Panc1 (cell line): Measurements from ENCODE around the gene TPRG1. TPM values are rescaled to one million over a fixed set of nuclear protein-coding genes. Genes with fewer than 3 reads are reported as not detected.

Experiments used
- ATAC-seq: fragments of 200-7000 bp; cut with Tn5 transposase; 2 replicates; pipeline ENCODE4 v1.9.1; 2020; ENCODE audit warnings: mild to moderate bottlenecking, moderate library complexity
- BruUV-seq: library from RNA; stranded (reverse); fragments of 400-500 nt; replicated peaks from 2 replicates; lab custom pipeline; 2021; lab: Mats Ljungman, UMichigan
- CTCF ChIA-PET: fragments of 300-600 bp; sonication (Branson Sonifier 250); formaldehyde crosslinking; loops from one replicate; lab custom pipeline; 2022; ENCODE audit warnings: antibody characterized with exemption; lab: Charles Lee
- POLR2A ChIA-PET: fragments of 300-600 bp; sonication (Branson Sonifier 250); formaldehyde crosslinking; loops from one replicate; lab custom pipeline; 2022; ENCODE audit warnings: antibody characterized with exemption; lab: Charles Lee
- DNase-seq: peaks from one replicate; pipeline ENCODE4 v3.0.0-alpha.2; 2010; ENCODE audit warnings: low read depth, low spot score
- H3K27ac ChIP-seq: 2 replicates; pipeline ENCODE4 v1.5.1; 2011; ENCODE audit warnings: mild to moderate bottlenecking, low read length, inconsistent platforms
- H3K27me3 ChIP-seq: fragments of 200-500 bp; sonication (Bioruptor generic); 2 replicates; pipeline ENCODE4 v1.6.0; 2014; ENCODE audit warnings: low read length, inconsistent platforms; ENCODE audit not compliant: control insufficient read depth, insufficient read depth
- H3K36me3 ChIP-seq: fragments of 200-500 bp; sonication (Bioruptor generic); 2 replicates; pipeline ENCODE4 v1.5.1; 2014; ENCODE audit warnings: inconsistent platforms, mild to moderate bottlenecking, low read length, moderate library complexity; ENCODE audit not compliant: control insufficient read depth, insufficient read depth
- H3K4me1 ChIP-seq: 2 replicates; pipeline ENCODE4 v1.5.1; 2011; ENCODE audit warnings: inconsistent platforms, mild to moderate bottlenecking, low read length, moderate library complexity; ENCODE audit not compliant: control insufficient read depth, insufficient read depth
- H3K4me3 ChIP-seq, 2 experiments: 2 replicates each; pipeline ENCODE4 v1.5.1; 2011 to 2012; ENCODE audit warnings: low read depth in 2 of 2, low read length in 2 of 2, mild to moderate bottlenecking in 2 of 2, inconsistent platforms in 1 of 2, moderate library complexity in 1 of 2
- H3K9me3 ChIP-seq: fragments of 200-500 bp; sonication (Bioruptor generic); 2 replicates; pipeline ENCODE4 v1.5.1; 2014; ENCODE audit warnings: low read depth, mild to moderate bottlenecking, inconsistent platforms, low read length, moderate library complexity; ENCODE audit not compliant: control insufficient read depth, insufficient read depth
- POLR2AphosphoS5 ChIP-seq: IDR thresholded peaks from 2 replicates; pipeline ENCODE4 v1.6.1; 2012; ENCODE audit warnings: mild to moderate bottlenecking, low read depth, low read length, moderate library complexity
- SIN3A ChIP-seq: IDR thresholded peaks from 2 replicates; pipeline ENCODE4 v1.6.1; 2012; ENCODE audit warnings: low read depth, mild to moderate bottlenecking, low read length, moderate library complexity, borderline replicate concordance; ENCODE audit not compliant: insufficient read depth
- TCF7L2 ChIP-seq: IDR thresholded peaks from 2 replicates; pipeline ENCODE4 v1.6.1; 2011; ENCODE audit warnings: mild to moderate bottlenecking, low read depth, low read length, inconsistent platforms
- in situ Hi-C: cut with HindIII; loops from 2 replicates; pipeline ENCODE4 v1.10.0; 2016; ENCODE audit warnings: low sequenced_read_pairs, low pct_unique_long_range_greater_than_20kb
- intact Hi-C: fragments of 100-400 bp; cut with micrococcal nuclease; formaldehyde crosslinking; loops from one replicate; pipeline ENCODE4 v1.10.0; 2022; ENCODE audit not compliant: unreplicated experiment
- total RNA-seq: library from RNA; stranded (reverse); gene quantifications from one replicate; pipeline ENCODE4 v1.2.1, GENCODE V29; 2021; ENCODE audit not compliant: unreplicated experiment
- TF ChIP-seq, protein P1 (sequence below): fragments of 450-650 bp; IDR thresholded peaks from 2 replicates; pipeline ENCODE4 v1.5.1; 2017; ENCODE audit warnings: mild to moderate bottlenecking
- TF ChIP-seq, protein P2 (sequence below), 2 experiments: IDR thresholded peaks; 2 replicates each; pipeline ENCODE4 v1.6.1; 2011 to 2012; ENCODE audit warnings: low read depth in 2 of 2, control low read depth in 1 of 2, low read length in 1 of 2, mild to moderate bottlenecking in 1 of 2, moderate library complexity in 1 of 2; ENCODE audit not compliant: insufficient read depth in 1 of 2

TPRG1 gene
- total RNA-seq, 1 experiment from 2014 or later: not detected

DNA sequence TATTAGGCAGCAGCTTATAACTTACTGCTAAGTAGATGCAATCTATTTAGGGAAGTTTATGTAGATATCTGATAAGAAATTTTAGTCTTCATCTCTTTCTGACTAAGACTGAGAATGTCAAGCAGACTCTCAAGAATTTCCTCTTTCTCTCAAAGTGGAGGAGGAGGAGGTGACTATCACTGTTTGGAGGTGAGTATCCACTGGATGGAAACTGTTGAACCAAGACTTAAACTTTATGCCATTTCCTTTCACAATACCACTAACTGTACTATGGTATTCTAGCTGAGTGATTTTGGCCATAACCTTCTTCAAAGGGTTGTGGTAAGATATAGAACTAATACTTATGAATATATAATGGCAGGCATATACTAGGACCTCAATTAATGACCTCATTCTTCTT lies 64.6 kb downstream of the TPRG1 start:
- TF ChIP-seq, protein P1, sequence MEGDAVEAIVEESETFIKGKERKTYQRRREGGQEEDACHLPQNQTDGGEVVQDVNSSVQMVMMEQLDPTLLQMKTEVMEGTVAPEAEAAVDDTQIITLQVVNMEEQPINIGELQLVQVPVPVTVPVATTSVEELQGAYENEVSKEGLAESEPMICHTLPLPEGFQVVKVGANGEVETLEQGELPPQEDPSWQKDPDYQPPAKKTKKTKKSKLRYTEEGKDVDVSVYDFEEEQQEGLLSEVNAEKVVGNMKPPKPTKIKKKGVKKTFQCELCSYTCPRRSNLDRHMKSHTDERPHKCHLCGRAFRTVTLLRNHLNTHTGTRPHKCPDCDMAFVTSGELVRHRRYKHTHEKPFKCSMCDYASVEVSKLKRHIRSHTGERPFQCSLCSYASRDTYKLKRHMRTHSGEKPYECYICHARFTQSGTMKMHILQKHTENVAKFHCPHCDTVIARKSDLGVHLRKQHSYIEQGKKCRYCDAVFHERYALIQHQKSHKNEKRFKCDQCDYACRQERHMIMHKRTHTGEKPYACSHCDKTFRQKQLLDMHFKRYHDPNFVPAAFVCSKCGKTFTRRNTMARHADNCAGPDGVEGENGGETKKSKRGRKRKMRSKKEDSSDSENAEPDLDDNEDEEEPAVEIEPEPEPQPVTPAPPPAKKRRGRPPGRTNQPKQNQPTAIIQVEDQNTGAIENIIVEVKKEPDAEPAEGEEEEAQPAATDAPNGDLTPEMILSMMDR: no peak
- TF ChIP-seq SIN3A (no peak), TCF7L2 (no peak), POLR2AphosphoS5 (no peak)
- TF ChIP-seq, protein P2, sequence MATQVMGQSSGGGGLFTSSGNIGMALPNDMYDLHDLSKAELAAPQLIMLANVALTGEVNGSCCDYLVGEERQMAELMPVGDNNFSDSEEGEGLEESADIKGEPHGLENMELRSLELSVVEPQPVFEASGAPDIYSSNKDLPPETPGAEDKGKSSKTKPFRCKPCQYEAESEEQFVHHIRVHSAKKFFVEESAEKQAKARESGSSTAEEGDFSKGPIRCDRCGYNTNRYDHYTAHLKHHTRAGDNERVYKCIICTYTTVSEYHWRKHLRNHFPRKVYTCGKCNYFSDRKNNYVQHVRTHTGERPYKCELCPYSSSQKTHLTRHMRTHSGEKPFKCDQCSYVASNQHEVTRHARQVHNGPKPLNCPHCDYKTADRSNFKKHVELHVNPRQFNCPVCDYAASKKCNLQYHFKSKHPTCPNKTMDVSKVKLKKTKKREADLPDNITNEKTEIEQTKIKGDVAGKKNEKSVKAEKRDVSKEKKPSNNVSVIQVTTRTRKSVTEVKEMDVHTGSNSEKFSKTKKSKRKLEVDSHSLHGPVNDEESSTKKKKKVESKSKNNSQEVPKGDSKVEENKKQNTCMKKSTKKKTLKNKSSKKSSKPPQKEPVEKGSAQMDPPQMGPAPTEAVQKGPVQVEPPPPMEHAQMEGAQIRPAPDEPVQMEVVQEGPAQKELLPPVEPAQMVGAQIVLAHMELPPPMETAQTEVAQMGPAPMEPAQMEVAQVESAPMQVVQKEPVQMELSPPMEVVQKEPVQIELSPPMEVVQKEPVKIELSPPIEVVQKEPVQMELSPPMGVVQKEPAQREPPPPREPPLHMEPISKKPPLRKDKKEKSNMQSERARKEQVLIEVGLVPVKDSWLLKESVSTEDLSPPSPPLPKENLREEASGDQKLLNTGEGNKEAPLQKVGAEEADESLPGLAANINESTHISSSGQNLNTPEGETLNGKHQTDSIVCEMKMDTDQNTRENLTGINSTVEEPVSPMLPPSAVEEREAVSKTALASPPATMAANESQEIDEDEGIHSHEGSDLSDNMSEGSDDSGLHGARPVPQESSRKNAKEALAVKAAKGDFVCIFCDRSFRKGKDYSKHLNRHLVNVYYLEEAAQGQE (IDR thresholded peaks at IDR 0.05; ENCODE audit: insufficient read depth in 1 of 2, low read depth in 2 of 2, low read length in 1 of 2): no peak
- no peak for ATAC-seq
- ChIA-PET CTCF (interaction anchor here (0.6 kb wide), 1 partner anchor 348 kb away, joined by 11 read pairs; no protein-coding TSS in a partner anchor), POLR2A (no interaction called here)
- no TSS peak for BruUV-seq
- intact Hi-C loops: no loop called here
- DNase-seq: no peak
- Histone ChIP-seq H3K27ac (no peak overlapping the region), H3K9me3 (no peaks in the 10 kb centered on the region), H3K4me3 (no peak overlapping the region), H3K27me3 (no peaks in the 10 kb centered on the region; the same call in 1 of the 2 replicates), H3K4me1 (no peaks in the 10 kb centered on the region), H3K36me3 (no peaks in the 10 kb centered on the region)
- in situ Hi-C loops: no loop called here

DNA sequence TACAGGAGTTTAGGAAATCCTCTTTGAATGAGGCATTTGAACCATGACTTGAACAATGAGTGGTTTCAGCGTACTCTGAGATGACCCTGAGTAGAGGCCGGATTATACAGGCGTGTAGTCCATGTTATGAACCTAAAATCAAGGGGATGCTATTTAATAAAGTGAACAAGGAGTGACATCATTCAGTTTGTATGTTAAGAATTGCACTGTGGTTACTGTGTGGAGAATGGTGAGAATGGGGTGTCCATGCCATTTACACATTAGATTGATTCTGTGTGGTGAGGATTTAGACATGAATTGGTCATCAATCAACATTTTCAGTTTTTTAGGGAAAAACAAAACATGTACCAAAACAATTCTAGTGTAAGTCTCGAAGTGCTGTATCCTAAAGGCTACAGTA lies 65.8 kb downstream of the TPRG1 start:
- H3K4me1 ChIP-seq: no peaks in the 10 kb centered on the region
- intact Hi-C loops: no loop called here
- TF ChIP-seq, protein P1: no peak
- TF ChIP-seq, protein P2 (IDR thresholded peaks at IDR 0.05; ENCODE audit: insufficient read depth in 1 of 2, low read depth in 2 of 2, low read length in 1 of 2): no peak
- TF ChIP-seq SIN3A (no peak), TCF7L2 (no peak), POLR2AphosphoS5 (no peak)
- ChIA-PET CTCF (no interaction called here), POLR2A (no interaction called here)
- no peak overlapping the region for H3K4me3 ChIP-seq
- DNase-seq (no peak), ATAC-seq (no peak)
- no peaks in the 10 kb centered on the region for H3K9me3 ChIP-seq
- in situ Hi-C loops: no loop called here
- no peak overlapping the region for H3K27ac ChIP-seq
- no peaks in the 10 kb centered on the region; the same call in 1 of the 2 replicates for H3K27me3 ChIP-seq
- BruUV-seq: no TSS peak
- no peaks in the 10 kb centered on the region for H3K36me3 ChIP-seq
